Right atrium auricular region (tissue), 2 donors: Measurements from ENCODE around the gene LGALS1. TPM values are rescaled to one million over a fixed set of nuclear protein-coding genes. Genes with fewer than 3 reads are reported as not detected.

Experiments used
- DNase-seq: peaks from one replicate; pipeline ENCODE4 v3.0.0-alpha.2; 2019; ENCODE audit warnings: low spot score
- H3K27ac ChIP-seq, 2 donors: fragments of 200-600 bp; sonication (generic); 1 replicate in 1 of 2; 2 replicates in 1 of 2; pipeline ENCODE4 v1.5.1; 2016 to 2019
- H3K27me3 ChIP-seq, 2 donors: fragments of 200-600 bp; sonication (generic); one replicate each; pipeline versions ENCODE4 v1.5.1 to v1.6.0; 2017 to 2019
- H3K36me3 ChIP-seq: fragments of 200-600 bp; sonication (generic); one replicate; pipeline ENCODE4 v1.5.1; 2016
- H3K4me1 ChIP-seq, 2 donors: fragments of 200-600 bp; sonication (generic); one replicate each; pipeline versions ENCODE4 v1.5.1 to v1.6.0; 2017 to 2019
- H3K4me3 ChIP-seq, 2 donors: fragments of 200-600 bp; sonication (generic); 1 replicate in 1 of 2; 2 replicates in 1 of 2; pipeline ENCODE4 v1.5.1; 2017 to 2019; ENCODE audit warnings: mild to moderate bottlenecking in 1 of 2, moderate library complexity in 1 of 2
- H3K9me3 ChIP-seq, 2 donors: fragments of 200-600 bp; sonication (generic); one replicate each; pipeline ENCODE4 v1.5.1; 2019
- CTCF ChIP-seq, 2 donors: fragments of 200-600 bp; sonication (generic); IDR thresholded peaks; one replicate each; pipeline ENCODE4 v1.5.1; 2019; ENCODE audit warnings: antibody characterized with exemption in 2 of 2
- total RNA-seq, 2 donors: library from RNA; depleted of rRNA; stranded (reverse); fragments of >200 nt; gene quantifications; one replicate each; pipeline ENCODE4 v1.1.0, GENCODE V29; 2016

Gene LGALS1
- total RNA-seq, 2 donors from 2014 or later = 584 to 1,958 TPM

DNA sequence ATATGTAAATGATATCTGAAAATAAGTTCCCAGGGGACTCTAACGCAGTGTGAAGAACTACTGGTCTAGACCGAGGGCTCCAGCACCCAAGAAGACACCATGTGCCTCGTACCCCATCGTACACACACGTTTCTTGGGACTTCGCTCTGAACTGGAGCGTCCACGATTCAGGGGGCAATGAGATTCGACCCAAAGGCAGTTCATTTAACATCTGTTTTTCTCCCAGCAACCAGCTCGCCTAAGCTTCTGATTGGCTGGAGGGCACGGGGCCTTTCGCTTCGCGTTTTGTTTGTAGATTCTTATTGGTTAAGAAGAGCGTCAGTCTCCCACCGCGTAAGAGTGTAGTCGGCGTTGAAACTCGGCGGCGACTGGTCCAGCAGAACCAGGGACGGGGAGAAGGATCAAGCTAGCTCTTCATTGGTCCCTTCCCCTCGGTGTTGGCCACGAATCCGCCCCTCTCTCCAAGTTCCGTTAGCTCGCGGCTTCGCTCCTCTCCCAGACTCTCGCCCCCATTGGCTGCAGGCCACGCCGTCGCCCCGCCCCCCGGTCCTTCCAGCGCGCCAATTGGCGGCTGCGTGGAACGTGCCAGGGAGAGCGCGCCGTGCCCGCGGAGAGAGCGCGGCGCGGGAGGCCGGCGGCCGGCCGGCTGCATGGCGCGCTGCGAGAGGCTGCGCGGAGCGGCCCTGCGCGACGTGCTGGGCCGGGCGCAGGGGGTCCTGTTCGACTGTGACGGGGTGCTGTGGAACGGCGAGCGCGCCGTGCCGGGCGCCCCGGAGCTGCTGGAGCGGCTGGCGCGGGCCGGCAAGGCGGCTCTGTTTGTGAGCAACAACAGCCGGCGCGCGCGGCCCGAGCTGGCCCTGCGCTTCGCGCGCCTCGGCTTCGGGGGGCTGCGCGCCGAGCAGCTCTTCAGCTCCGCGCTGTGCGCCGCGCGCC, 17.0 kb upstream of the LGALS1 start, which contains the start of gene PDXP:
TSS of gene PDXP (plus strand) at position 591 of the 933 bp plus-strand sequence. CDS start at position 651, 60 bp downstream.
- H3K4me1 ChIP-seq = peaks cover 0 to 46% of the 10 kb centered on the region in 2 donors

DNA sequence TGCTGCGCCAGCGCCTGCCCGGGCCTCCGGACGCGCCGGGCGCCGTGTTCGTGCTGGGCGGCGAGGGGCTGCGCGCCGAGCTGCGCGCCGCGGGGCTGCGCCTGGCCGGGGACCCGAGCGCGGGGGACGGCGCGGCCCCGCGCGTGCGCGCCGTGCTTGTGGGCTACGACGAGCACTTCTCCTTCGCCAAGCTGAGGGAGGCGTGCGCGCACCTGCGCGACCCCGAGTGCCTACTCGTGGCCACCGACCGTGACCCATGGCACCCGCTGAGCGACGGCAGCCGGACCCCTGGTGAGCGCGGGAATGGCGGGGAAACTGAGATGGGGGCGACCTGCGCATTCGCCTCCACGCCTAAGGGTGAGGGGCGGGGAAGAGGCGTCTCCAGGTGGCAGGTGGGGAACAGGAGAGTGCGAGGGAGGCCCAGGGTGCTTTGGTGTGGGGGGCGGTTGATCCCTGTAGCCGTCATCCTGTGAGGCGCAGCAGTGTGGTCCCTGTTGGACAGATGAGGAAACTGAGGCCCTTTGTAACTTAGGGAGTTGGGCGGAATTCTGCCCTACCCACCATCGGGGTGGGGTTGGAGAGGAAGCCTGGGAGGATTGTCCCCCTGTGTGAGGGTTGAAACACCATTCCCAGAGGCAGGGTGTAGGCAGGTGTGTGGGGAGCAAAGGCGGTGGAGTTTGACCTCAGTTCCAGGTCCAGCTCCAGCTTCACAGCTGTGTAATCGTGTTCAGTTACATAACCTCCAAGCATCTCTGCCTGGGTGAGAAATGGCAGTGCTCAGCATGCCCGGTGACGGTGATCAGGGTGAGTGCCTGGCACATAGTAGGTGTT, 16.2 kb upstream of the LGALS1 start:
- peak overlapping the region; percentile 54 to 63 for H3K4me3 ChIP-seq
- no peaks in the 10 kb centered on the region for H3K9me3 ChIP-seq
- no peak for DNase-seq
- no peaks in the 10 kb centered on the region for H3K27me3 ChIP-seq
- peak overlapping the region; percentile 60 to 73 for H3K27ac ChIP-seq
- H3K4me1 ChIP-seq = peaks cover 0 to 50% of the 10 kb centered on the region in 2 donors
- TF ChIP-seq CTCF (IDR thresholded peaks at IDR 0.05) = no peak
- no peaks in the 10 kb centered on the region for H3K36me3 ChIP-seq

More for the DNA sequence above, 17.0 kb upstream of the LGALS1 start, which contains the start of gene PDXP:
- Histone ChIP-seq H3K4me3 (peak within 1 kb of the TSS; percentile 54 to 63), H3K36me3 (no peaks in the 10 kb centered on the region), H3K9me3 (no peaks in the 10 kb centered on the region), H3K27me3 (no peaks in the 10 kb centered on the region), H3K27ac (peak within 1 kb of the TSS; percentile 77 to 81)
- TF ChIP-seq CTCF (IDR thresholded peaks at IDR 0.05) = no peak
- DNase-seq = peak; percentile 100

GRCh38 chr22:37659897-37660708, 15.3 kb upstream of the LGALS1 start:
- no peak for TF ChIP-seq CTCF (IDR thresholded peaks at IDR 0.05)
- no peak for DNase-seq
- Histone ChIP-seq H3K4me3 (peak overlapping the region in 1 of 2 donors; percentile 63), H3K27ac (peak overlapping the region; percentile 73 to 81), H3K36me3 (no peaks in the 10 kb centered on the region), H3K9me3 (no peaks in the 10 kb centered on the region), H3K4me1 (peaks cover 0 to 58% of the 10 kb centered on the region in 2 donors), H3K27me3 (no peaks in the 10 kb centered on the region)

GRCh38 chr22:37660709-37661045, 14.8 kb upstream of the LGALS1 start:
- no peak overlapping the region for H3K4me3 ChIP-seq
- peak overlapping the region; percentile 73 to 81 for H3K27ac ChIP-seq
- peaks cover 3% of the 10 kb centered on the region for H3K36me3 ChIP-seq
- no peaks in the 10 kb centered on the region for H3K9me3 ChIP-seq
- H3K4me1 ChIP-seq = peaks cover 0 to 64% of the 10 kb centered on the region in 2 donors
- DNase-seq = no peak
- no peak for TF ChIP-seq CTCF (IDR thresholded peaks at IDR 0.05)
- H3K27me3 ChIP-seq = no peaks in the 10 kb centered on the region
